MM.1S (cell line): ENCODE data around the gene SLCO1B1.
A peak's percentile ranks its signal among the peaks of the same experiment; 100 is the strongest.

Experiments
- DNase-seq: peaks from one replicate; pipeline ENCODE4 v3.0.0-alpha.2; 2015
- H2AFZ ChIP-seq: fragments of 300-600 bp; sonication (generic); 2 replicates; pipeline ENCODE4 v1.6.0; 2016; ENCODE audit warnings: antibody characterized with exemption, low read length
- H3F3A ChIP-seq: fragments of 300-600 bp; sonication (generic); 2 replicates; pipeline ENCODE4 v1.6.1; 2016; ENCODE audit warnings: mild to moderate bottlenecking, antibody characterized with exemption, low read length, moderate library complexity, mixed read lengths; ENCODE audit not compliant: insufficient read depth
- H3K27ac ChIP-seq: fragments of 300-600 bp; sonication (generic); 2 replicates; pipeline ENCODE4 v1.5.1; 2016; ENCODE audit warnings: mild to moderate bottlenecking, low read length
- H3K27me3 ChIP-seq: fragments of 300-600 bp; sonication (generic); replicated peaks from 2 replicates; pipeline ENCODE4 v1.6.0; 2016; ENCODE audit warnings: low read length; ENCODE audit not compliant: insufficient read depth
- H3K36me3 ChIP-seq: fragments of 300-600 bp; sonication (generic); replicated peaks from 2 replicates; pipeline ENCODE4 v1.6.1; 2016; ENCODE audit warnings: mild to moderate bottlenecking, low read length, mixed read lengths; ENCODE audit not compliant: insufficient read depth
- H3K4me1 ChIP-seq: fragments of 300-600 bp; sonication (generic); 2 replicates; pipeline ENCODE4 v1.6.1; 2016; ENCODE audit warnings: low read length, mixed read lengths
- H3K4me2 ChIP-seq: fragments of 300-600 bp; sonication (generic); 2 replicates; pipeline ENCODE4 v1.6.0; 2016; ENCODE audit warnings: low read depth, low read length
- H3K4me3 ChIP-seq: fragments of 300-600 bp; sonication (generic); 2 replicates; pipeline ENCODE4 v1.5.1; 2016; ENCODE audit warnings: low read length, mixed read lengths
- H3K79me2 ChIP-seq: fragments of 300-600 bp; sonication (generic); 2 replicates; pipeline ENCODE4 v1.6.1; 2016; ENCODE audit warnings: mixed run types, low read length, mixed read lengths
- H3K9ac ChIP-seq: fragments of 300-600 bp; sonication (generic); 2 replicates; pipeline ENCODE4 v1.6.1; 2016; ENCODE audit warnings: low read length, mixed read lengths
- H3K9me2 ChIP-seq: fragments of 300-600 bp; sonication (generic); replicated peaks from 2 replicates; pipeline ENCODE4 v1.6.1; 2016; ENCODE audit warnings: mild to moderate bottlenecking, low read length, mixed read lengths; ENCODE audit not compliant: insufficient read depth
- H3K9me3 ChIP-seq: fragments of 300-600 bp; sonication (generic); replicated peaks from 2 replicates; pipeline ENCODE4 v1.6.1; 2016; ENCODE audit warnings: mild to moderate bottlenecking, low read length, mixed read lengths; ENCODE audit not compliant: insufficient read depth
- H4K20me1 ChIP-seq: fragments of 300-600 bp; sonication (generic); 2 replicates; pipeline ENCODE4 v1.6.1; 2016; ENCODE audit warnings: mild to moderate bottlenecking, low read length, moderate library complexity, mixed read lengths; ENCODE audit not compliant: insufficient read depth
- CTCF ChIP-seq: fragments of 300-600 bp; sonication (generic); IDR thresholded peaks from 2 replicates; pipeline ENCODE4 v1.5.1; 2016; ENCODE audit warnings: antibody characterized with exemption, low read length, mixed read lengths
- EZH2 ChIP-seq: fragments of 300-600 bp; sonication (generic); optimal IDR thresholded peaks from 2 replicates; pipeline ENCODE3; 2017; ENCODE audit warnings: low read depth, mild to moderate bottlenecking, antibody characterized with exemption, low read length, mixed read lengths
- EZH2phosphoT487 ChIP-seq: fragments of 300-600 bp; sonication (generic); IDR thresholded peaks from 2 replicates; pipeline ENCODE4 v1.6.1; 2018; ENCODE audit warnings: antibody characterized with exemption, low read length

SLCO1B1 gene

GRCh38 chr12:21219206-21219605 is 88.2 kb downstream of the SLCO1B1 start:
- Histone ChIP-seq H3K9ac (no peak overlapping the region), H3K9me2 (no peaks in the 10 kb centered on the region), H3K9me3 (no peaks in the 10 kb centered on the region), H3K4me2 (no peak overlapping the region), H3K79me2 (no peaks in the 10 kb centered on the region), H3K4me3 (no peak overlapping the region), H3K27ac (no peak overlapping the region), H3K4me1 (no peaks in the 10 kb centered on the region), H2AFZ (no peak overlapping the region), H3K27me3 (no peaks in the 10 kb centered on the region), H3F3A (no peaks in the 10 kb centered on the region), H4K20me1 (no peaks in the 10 kb centered on the region), H3K36me3 (no peaks in the 10 kb centered on the region)
- DNase-seq = no peak
- TF ChIP-seq CTCF (no peak), EZH2 (no peak), EZH2phosphoT487 (no peak)

- Histone ChIP-seq H3K4me2 (no peak overlapping the region), H3K9me3 (no peaks in the 10 kb centered on the region), H3K27ac (no peak overlapping the region), H3K4me3 (no peak overlapping the region), H3K27me3 (no peaks in the 10 kb centered on the region), H3K9ac (no peak overlapping the region), H3K36me3 (no peaks in the 10 kb centered on the region), H3K9me2 (no peaks in the 10 kb centered on the region), H3K4me1 (no peaks in the 10 kb centered on the region), H3K79me2 (no peaks in the 10 kb centered on the region), H2AFZ (no peak overlapping the region), H3F3A (no peaks in the 10 kb centered on the region), H4K20me1 (no peaks in the 10 kb centered on the region)
- no peak for TF ChIP-seq EZH2
- no peak for TF ChIP-seq CTCF
- TF ChIP-seq EZH2phosphoT487 = no peak
- DNase-seq = no peak
These were observed 89.3 kb downstream of the SLCO1B1 start for GRCh38 chr12:21220266-21220665.

- Histone ChIP-seq H3K27ac (no peak overlapping the region), H3K4me1 (no peaks in the 10 kb centered on the region), H3K36me3 (no peaks in the 10 kb centered on the region), H2AFZ (no peak overlapping the region), H3K9me3 (no peaks in the 10 kb centered on the region), H3K9ac (no peak overlapping the region), H3K27me3 (no peaks in the 10 kb centered on the region), H3K9me2 (no peaks in the 10 kb centered on the region), H3F3A (no peaks in the 10 kb centered on the region), H3K79me2 (no peaks in the 10 kb centered on the region), H4K20me1 (no peaks in the 10 kb centered on the region), H3K4me3 (no peak overlapping the region), H3K4me2 (no peak overlapping the region)
- no peak for TF ChIP-seq EZH2
- TF ChIP-seq EZH2phosphoT487 = no peak
- no peak for TF ChIP-seq CTCF
- no peak for DNase-seq
These were observed 90.1 kb downstream of the SLCO1B1 start for GRCh38 chr12:21221072-21221471.

GRCh38 chr12:21221778-21222177 is 90.8 kb downstream of the SLCO1B1 start:
- TF ChIP-seq EZH2phosphoT487 = no peak
- TF ChIP-seq CTCF = no peak
- TF ChIP-seq EZH2 = no peak
- H3K9me3 ChIP-seq = no peaks in the 10 kb centered on the region
- H3K27me3 ChIP-seq = no peaks in the 10 kb centered on the region

More at GRCh38 chr12:21221778-21222177, 90.8 kb downstream of the SLCO1B1 start:
- no peaks in the 10 kb centered on the region for H3K9me2 ChIP-seq
- no peak overlapping the region for H3K4me3 ChIP-seq
- no peak overlapping the region for H3K27ac ChIP-seq
- no peaks in the 10 kb centered on the region for H3K79me2 ChIP-seq
- H3K9ac ChIP-seq = no peak overlapping the region
- H3K36me3 ChIP-seq = no peaks in the 10 kb centered on the region
- no peaks in the 10 kb centered on the region for H4K20me1 ChIP-seq
- H2AFZ ChIP-seq = no peak overlapping the region
- H3K4me1 ChIP-seq = no peaks in the 10 kb centered on the region
- H3K4me2 ChIP-seq = no peak overlapping the region
- peak; percentile 20 for DNase-seq
- no peaks in the 10 kb centered on the region for H3F3A ChIP-seq
